HG02852 (cell line): Measurements from ENCODE around the gene SLC27A6.
"Not testable (repeated sequence)": the region's sequence is repeated elsewhere in the genome, so short reads cannot be mapped to it uniquely, and the experiment has no call there.

Source experiments
- ATAC-seq: cut with Tn5 transposase; IDR thresholded peaks from one replicate; pipeline ENCODE4 v1.9.1; 2021; ENCODE audit warnings: mild to moderate bottlenecking, moderate library complexity; ENCODE audit not compliant: unreplicated experiment

Gene SLC27A6

GRCh38 chr5:129001841-129002526 is 36.7 kb downstream of the SLC27A6 start:
- no peak for ATAC-seq

- no peak for ATAC-seq
Observed at GRCh38 chr5:129002527-129002842, 37.2 kb downstream of the SLC27A6 start.

GRCh38 chr5:129003232-129003631 is 37.9 kb downstream of the SLC27A6 start:
- ATAC-seq = no peak

- ATAC-seq = no peak
Observed at GRCh38 chr5:129014185-129014584, 48.9 kb downstream of the SLC27A6 start.

- no peak for ATAC-seq
Observed at GRCh38 chr5:129018837-129019236, 53.5 kb downstream of the SLC27A6 start.

GRCh38 chr5:129019401-129019908 is 54.2 kb downstream of the SLC27A6 start:
- ATAC-seq = no peak

GRCh38 chr5:129020683-129021082 is 55.4 kb downstream of the SLC27A6 start:
- ATAC-seq = no peak

- no peak for ATAC-seq
Observed at GRCh38 chr5:129021744-129022143, 56.5 kb downstream of the SLC27A6 start.

GRCh38 chr5:129022599-129022998 is 57.3 kb downstream of the SLC27A6 start:
- no peak for ATAC-seq

GRCh38 chr5:129027260-129027659 is 62.0 kb downstream of the SLC27A6 start:
- no peak for ATAC-seq

GRCh38 chr5:129031886-129032683 is 66.8 kb downstream of the SLC27A6 start:
- ATAC-seq = no peak

- ATAC-seq = not testable (repeated sequence)
Observed at GRCh38 chr5:129036257-129036656, 71.0 kb downstream of the SLC27A6 start.

- ATAC-seq = no peak
Observed at GRCh38 chr5:129041196-129041881, 76.1 kb downstream of the SLC27A6 start.

GRCh38 chr5:129042306-129042705 is 77.0 kb downstream of the SLC27A6 start:
- ATAC-seq = no peak

GRCh38 chr5:129043894-129044293 is 78.6 kb downstream of the SLC27A6 start:
- no peak for ATAC-seq

GRCh38 chr5:129046151-129046550 is 80.9 kb downstream of the SLC27A6 start:
- no peak for ATAC-seq

GRCh38 chr5:129048509-129048908 is 83.2 kb downstream of the SLC27A6 start:
- ATAC-seq = no peak

- ATAC-seq = no peak
Observed at GRCh38 chr5:129049126-129049799, 84.0 kb downstream of the SLC27A6 start.

- no peak for ATAC-seq
Observed at GRCh38 chr5:129051283-129051682, 86.0 kb downstream of the SLC27A6 start.

- ATAC-seq = no peak
Observed at GRCh38 chr5:129053438-129053837, 88.2 kb downstream of the SLC27A6 start.

GRCh38 chr5:129057329-129057728 is 92.0 kb downstream of the SLC27A6 start:
- no peak for ATAC-seq
